Stimulated activated CD8-positive, alpha-beta memory T cell treated with anti-CD3 and anti-CD28 coated beads, Interleukin-4, amount 100 ng/mL, for 1 hour (primary cell): ENCODE measurements around the gene BLVRA.
"Not testable (repeated sequence)": the region's sequence is repeated elsewhere in the genome, so short reads cannot be mapped to it uniquely, and the experiment has no call there.

Source experiments
- DNase-seq, 2 donors: peaks; one replicate each; pipeline ENCODE4 v3.0.0-alpha.2; 2020; ENCODE audit warnings: low read depth in 2 of 2, low spot score in 1 of 2

The BLVRA gene, protein sequence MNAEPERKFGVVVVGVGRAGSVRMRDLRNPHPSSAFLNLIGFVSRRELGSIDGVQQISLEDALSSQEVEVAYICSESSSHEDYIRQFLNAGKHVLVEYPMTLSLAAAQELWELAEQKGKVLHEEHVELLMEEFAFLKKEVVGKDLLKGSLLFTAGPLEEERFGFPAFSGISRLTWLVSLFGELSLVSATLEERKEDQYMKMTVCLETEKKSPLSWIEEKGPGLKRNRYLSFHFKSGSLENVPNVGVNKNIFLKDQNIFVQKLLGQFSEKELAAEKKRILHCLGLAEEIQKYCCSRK

DNA sequence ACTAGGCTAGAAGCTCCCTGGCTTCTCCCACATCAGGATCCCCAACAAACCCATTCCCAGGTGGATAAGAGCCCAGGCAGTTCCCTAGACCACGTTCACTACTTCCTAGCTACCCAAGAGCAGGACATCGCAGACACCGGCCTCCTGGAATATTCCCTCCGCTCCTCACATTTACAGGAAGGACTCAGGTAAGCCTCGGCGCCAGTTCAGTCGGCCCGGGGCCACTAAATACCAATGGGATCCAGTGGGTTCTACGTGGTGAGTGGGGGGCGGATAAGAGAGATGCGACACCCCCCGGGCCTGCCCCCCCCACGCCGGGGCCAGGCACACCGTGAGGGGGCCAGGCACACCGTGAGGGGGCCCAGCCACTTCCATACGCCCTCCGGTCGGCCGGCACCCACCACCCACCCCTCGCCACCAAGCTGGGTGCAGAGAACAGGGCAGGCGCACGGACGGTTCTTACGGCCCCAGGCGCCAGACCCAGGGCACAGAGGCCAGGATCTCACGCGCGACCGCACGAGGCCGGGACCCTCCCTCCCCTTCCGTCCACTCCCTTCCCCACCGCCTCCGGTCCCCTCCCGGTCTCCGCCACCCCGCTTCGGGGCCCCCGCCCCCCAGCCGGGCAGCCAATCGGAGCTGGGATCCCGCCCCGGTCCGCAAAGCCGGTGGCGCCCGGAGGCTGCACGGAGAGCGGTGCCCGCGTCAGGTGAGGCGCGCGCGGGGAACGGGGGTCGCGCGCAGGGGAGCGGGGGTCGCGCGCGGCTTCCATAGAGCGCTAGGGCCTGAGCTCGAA, at the start of gene BLVRA:
BLVRA (plus strand) TSS at position 652 of the 793 bp plus-strand sequence. CDS start 12,479 bp downstream, outside the sequence.
- DNase-seq = peak; percentile 20 to 33

DNA sequence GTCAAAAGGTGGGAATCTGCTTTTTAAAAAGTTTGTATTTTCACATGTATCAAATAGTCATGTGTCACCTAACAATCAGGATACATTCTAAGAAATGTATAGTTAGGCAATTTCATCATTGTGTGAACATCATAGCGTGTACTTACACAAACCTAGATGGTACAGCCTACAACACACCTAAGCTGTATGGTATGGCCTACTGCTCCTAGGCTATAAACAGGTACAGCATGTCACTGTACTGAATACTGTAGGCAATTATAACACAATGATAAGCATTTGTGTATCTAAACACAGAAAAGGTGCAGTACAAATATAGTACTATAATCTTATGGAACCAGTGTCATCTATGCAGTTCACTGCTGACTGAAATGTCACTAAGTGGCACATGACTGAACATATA, 47.0 kb upstream of the BLVRA start:
- DNase-seq = no peak

DNA sequence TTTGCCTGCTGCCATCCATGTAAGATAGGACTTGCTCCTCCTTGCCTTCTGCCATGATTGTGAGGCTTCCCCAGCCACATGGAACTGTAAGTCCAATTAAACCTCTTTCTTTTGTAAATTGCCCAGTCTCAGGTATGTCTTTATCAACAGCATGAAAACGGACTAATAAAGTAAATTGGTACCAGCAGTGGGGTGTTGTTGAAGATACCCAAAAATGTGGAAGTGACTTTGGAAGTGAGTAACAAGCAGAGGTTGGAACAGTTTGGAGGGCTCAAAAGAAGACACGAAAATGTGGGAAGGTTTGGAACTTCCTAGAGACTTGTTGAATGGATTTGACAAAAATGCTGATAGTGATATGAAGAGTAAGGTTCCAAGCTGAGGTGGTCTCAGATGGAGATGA, 42.5 kb upstream of the BLVRA start:
- DNase-seq = not testable (repeated sequence)

DNA sequence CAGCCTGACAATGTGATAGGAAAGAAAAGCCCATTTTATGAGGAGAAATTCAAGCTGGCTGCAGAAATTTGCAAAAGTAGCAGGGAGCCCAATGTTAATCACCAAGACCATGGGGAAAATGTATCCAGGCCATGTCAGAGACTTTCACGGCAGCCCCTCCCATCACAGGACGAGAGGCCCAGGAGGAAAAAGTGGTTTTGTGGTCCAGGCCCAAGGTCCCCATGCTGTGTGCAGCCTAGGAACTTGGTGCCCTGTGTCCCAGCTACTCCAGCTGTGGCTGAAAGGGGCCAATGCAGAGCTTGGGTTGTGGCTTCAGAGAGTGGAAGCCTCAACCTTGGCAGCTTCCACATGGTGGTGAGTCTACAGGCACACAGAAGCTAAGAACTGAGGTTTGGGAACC, 41.9 kb upstream of the BLVRA start:
- no peak for DNase-seq

DNA sequence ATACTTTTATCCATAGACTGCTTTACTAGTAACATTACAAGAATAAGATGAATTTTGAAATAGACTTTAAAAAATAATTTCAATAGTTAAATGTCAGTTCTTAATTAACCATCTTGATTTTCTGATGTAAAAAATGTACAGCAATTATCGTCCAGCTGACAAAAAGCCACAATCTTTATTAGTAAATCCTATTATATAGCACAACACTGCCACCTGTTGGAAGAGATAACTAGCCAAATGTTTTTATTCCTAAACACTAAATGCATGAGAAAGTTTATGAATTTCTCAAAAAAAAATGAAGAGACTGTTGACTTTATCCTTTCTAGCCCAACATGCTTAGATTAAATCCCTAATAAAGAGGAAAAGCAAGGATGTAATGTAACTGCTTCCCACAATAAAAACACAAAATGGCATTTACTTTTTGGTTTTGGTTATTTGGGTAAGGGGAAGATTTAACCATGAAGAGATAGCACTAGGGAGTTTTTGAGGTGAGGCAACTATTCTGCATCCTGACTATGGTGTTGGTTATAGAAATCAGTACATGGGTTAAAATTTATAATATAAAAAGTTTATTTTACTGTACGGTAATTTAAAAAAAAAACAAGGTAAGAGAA, 37.2 kb upstream of the BLVRA start:
- DNase-seq = no peak

DNA sequence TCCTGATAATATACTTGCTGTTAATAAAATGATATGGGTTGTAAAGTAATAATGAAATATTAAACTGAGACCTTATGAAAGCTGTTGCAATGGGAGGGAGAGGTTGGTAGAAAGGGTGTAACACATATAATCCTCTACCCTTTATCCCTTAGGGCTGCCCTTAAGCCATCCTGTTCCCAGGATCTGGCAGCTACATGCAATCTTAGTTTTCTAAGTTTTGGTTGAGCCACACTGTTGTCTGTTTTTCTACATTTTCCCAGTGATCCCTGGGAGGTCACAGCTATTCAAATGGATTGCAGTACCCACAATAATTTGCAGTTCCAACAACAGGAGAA, 35.5 kb upstream of the BLVRA start:
- no peak for DNase-seq

DNA sequence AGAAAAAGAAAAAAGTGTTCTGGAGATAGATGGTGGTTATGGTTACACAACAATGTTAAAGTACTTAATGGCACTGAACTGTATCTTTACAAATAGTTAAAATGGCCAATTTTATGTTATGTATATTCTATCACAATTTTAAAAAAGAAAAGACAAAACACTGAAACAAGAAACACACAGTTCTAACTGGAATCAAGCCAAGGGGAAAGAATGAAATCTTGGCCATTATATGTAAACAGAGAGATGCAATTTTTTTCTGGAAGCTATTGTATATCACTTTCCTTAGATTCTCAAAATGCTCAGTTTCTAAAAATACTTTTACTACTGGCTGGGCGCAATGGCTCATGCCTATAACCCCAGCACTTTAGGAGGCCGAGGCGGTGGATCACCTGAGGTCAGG, 33.2 kb upstream of the BLVRA start:
- DNase-seq = no peak

DNA sequence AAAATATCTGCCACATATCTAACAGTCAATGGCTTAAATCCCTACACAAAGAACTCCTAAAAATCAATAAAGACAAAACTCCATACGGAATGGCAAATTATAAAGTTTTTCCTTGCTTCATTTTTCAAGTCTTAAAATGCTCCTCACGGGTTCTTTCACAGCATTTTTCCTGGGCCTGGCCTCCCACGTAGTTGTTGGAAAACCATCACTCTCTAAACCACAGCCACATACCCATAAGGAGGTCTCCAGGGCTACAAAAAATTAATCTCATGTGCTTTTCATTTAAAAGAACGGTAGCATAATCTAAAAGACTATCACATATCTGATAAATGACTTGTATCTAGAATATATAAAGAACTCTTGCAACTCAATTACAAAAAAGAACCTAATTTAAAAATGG, 32.0 kb upstream of the BLVRA start:
- DNase-seq = no peak

DNA sequence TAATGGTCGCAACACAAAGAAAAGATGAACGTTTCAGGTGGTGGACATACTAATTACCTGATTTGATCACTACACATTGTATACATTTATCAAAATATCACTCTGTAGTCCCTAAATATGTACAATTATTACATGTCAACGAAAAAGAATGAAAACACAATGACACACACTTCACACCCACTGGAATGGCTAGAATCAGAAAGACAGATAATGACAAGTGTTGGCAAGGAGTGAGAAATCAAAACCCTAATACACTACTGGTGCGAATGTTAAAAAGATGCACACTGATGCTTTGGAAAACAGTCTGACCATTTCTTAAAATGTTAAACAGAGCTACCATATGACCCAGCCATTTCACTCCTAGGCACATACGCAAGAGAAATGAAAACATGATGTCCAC, 31.5 kb upstream of the BLVRA start:
- DNase-seq = no peak

DNA sequence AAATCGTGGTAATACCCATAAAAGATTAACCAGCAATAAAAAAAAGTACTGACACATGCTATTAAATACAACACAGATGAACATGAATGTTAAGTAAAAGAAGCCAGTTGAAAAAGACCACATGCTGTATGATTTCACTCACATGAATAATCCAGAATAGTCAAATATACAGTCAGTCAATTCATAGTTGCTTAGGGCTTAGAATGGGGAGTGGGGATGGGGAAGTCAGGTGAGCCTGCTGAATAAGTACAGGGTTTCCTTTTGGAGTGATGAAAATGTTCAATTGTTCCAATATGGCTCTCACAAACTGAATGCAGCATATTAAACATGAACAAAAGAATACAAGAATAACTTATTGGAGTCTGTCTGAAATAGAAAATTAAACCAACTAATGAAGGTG, 31.0 kb upstream of the BLVRA start:
- DNase-seq = no peak

DNA sequence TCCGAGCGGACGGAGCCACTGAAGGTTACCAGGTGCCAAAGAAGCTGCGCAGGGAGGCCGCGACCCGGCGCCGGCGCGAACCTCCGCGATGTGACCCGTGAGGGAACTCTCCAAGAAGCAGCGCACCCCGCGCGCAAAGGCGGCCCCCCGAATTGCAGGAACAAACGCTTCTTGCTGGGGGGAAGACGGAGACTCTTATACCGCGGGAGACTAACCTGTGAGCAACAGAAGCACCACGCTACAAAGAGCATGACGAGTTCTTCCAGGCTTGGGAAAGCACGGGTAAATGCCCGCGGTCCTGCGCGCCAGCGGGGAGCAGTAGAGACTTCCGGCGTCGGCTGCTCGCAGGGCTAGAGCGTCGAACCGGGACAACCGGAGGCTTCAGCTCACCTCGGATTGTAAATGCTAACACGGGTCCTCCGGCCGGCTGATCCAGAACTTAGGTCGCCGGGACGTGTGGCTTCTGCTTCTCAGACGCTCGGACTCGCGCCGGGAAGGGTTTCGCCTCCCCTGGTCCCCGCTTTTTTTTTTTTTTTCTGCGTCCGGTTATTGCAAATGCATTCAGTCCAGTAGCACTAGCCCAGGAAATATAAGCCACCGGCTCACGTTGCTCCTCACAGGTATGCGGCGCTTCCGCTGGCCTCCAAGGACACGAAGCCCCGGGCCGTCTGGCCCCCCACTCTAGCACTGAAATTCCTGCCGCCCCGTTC, 29.1 kb upstream of the BLVRA start, which contains the start of gene COA1:
COA1 (minus strand) TSS at position 310 of the 710 bp plus-strand sequence. CDS start 80,909 bp downstream, outside the sequence.
- peak; percentile 47 to 66 for DNase-seq

DNA sequence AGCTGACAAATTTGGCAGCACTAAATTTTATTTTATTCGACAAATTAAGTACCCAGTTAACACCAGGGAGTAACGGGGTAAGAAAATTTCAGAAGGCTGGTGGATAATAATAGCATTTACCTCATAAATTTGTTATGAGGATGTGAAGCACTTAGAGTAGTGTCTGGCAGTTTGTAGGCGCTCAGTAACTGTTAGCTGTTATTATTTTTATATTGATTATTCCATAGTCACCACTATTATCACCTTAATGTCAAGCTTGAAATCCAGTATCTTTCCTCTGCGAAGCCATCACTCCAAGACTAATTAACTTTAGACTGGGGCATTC, 28.6 kb upstream of the BLVRA start:
- DNase-seq = no peak

DNA sequence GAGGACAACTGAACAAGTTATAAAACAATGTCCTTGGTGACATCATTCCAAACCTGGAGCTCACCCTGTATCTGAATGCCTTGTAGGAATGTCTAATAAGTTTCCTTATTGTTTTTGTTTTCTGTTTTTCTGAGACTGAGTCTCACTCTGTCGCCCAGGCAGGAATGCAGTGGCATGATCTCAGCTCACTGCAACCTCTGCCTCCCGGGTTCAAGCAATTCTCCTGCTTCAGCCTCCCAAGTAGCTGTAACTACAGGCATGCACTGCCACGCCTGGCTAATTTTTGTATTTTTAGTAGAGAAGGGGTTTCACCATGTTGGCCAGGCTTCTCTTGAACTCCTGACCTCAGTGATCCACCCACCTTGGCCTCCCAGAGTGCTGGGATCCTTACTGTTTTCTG, 27.0 kb upstream of the BLVRA start:
- not testable (repeated sequence) for DNase-seq

DNA sequence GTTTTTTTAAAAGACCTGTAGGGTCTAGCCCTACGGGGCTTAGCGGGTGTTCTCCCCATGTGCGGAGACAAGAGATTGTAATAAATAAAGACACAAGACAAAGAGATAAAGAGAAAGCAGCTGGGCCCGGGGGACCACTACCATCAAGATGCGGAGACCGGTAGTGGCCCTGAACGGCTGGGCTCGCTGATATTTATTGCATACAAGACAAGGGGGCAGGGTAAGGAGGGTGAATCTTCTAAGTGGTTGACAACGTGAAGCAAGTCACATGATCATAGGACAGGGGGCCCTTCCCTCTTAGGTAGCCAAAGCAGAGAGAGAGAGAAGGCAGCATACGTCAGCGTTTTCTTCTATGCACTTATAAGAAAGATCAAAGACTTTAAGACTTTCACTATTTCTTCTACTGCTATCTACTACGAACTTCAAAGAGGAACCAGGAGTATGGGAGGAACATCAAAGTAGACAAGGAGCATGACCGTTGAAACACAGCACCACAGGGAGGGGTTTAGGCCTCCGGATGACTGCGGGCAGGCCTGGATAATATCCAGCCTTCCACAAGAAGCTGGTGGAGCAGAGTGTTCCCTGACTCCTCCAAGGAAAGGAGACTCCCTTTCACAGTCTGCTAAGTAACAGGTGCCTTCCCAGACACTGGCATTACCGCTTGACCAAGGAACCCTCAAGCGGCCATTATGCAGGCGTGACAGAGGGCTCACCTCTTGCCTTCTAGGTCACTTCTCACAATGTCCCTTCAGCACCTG, 23.7 kb upstream of the BLVRA start:
- DNase-seq = not testable (repeated sequence)

DNA sequence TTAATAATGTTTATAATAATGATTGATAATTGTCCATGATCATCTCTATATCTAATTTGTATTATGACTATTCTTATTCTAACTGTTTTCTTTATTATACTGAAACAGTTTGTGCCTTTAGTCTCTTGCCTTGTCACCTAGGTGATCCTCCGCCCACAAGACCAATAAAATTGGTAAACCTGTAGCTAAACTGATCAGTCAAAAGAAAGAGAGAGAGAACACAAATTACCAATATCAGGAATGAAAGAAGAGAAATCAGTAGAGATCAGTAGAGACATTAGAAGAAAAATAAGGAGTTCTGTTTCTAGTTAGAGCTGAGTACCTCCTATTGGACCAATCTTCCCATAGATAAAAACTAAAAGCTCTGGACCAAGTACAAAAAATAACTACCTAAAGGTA, 23.1 kb upstream of the BLVRA start:
- DNase-seq = no peak

DNA sequence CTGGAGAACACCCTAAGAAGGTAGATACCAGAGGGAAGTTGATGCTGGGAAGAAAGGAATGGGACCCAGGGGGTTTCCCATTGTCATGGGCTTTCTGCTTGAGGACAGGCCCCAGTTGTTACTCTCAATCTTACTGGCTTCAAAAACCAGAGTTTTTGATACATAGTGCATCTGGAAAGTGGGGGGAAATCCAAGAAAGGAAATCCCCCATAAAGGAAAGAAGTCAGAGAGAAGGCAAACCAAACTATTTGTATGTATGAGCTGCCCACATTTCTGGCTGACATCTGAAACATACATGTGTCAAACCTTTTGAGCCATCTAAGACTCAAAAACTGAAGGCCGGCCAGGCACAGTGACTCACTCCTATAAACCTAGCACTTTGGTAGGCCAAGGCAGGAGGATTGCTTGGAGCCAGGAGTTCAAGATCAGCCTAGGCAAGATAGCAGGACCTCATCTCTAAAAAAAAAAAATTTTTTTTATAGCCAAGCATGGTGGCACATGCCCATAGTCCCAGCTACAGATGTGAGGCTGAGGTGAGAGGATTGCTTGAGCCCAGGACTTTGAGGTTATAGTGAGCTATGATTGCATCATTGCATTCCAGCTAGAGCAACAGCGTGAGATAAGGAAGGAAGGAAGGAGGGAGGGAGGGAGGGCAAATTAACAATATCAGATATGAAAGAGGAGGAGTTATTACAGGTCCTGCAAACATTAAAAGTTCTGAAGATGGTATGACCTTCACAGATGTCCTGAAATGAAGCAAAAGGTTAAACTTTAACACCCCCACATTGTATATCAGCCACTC, 22.5 kb upstream of the BLVRA start:
- no peak for DNase-seq

DNA sequence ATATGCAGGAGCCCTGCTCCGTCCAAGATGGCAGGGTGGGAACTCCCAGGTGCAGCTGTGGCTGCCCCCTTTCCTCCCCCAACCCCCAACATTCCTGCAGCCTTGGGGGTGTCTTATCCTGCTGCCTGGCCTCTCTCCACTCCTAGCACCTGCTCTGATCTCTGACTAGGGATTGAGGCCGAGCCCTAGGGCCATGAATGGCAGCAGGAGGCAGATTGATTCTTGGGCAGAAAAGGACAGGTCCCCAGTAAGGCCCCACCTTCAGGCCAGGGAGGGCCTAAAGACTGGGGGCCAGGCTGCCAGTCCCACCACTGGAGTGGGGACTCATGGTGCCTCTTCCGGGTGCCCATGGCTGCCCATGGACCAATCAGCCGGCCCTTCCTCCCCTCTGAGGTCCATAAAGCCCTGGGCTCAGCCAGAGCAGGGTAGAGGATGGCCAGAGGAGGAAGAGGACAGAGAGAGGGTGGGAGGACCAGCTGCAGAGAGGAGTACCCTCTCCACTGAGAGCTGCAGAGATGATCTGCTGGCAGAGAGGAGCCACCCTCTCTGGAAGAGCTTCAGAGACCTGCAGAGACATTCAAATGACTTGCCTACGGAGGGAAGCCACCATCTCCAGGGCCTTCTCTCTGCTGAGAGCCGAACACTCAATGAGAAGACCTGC, 20.9 kb upstream of the BLVRA start:
- DNase-seq = no peak

DNA sequence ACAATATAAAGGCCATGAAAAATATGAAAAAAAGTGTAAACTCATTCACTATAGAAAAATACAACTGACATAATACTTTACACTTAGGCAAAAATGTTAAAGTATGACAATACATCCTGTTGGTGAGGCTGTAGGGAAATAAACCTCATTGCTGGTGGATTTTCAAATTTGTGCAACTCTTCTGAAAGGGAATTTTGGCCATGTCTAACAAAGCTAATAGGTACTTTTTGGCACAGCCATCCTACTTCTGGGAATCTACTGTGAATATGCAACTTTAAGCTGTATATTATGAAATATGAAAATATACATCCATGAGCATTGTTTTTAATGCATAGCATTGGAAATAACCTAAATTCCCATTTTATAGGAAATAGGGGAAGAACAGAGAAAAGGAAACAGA, 15.8 kb upstream of the BLVRA start:
- DNase-seq = no peak

DNA sequence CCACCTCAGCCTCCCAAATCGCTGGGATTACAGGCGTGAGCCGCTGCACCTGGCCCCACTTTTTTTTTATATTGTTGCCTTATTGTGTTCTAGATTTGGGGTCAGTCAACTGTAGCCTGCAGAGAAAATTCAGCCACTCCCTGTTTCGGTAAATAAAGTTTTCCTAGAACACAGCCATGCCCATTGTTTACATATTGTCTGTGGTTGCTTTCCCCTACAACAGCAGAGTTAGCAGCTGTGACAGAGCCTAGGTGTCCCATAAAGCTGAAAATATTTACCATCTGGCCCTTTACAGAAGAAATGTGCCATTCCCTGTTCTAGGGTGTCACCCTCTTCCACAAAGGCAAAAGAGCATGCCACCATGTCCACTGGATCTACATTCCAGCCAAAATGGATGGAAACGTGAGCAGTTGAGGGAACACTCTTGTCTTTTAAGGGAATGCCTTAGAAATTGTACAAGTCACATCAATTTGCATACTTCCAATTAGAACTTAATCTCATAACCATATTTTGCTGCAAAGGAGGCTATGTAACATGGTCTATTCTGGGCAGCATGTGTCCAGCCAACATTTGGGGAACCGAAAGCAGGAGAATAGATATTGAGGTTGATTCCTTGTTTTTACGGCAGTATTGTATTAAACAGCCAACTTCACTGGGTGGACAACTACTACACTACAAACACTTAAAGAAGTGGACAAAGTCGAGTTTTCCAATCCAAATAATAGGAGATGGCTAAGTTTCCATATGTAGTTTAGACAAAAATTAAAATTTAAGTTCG, 11.0 kb upstream of the BLVRA start:
- no peak for DNase-seq
